22Rv1 (cell line): ENCODE data around the gene MS4A13.

Source experiments
- CTCF ChIP-seq: fragments of 450-650 bp; IDR thresholded peaks from 2 replicates; pipeline ENCODE4 v1.5.1; 2017; ENCODE audit warnings: mild to moderate bottlenecking
- ZFX ChIP-seq: fragments of 450-650 bp; IDR thresholded peaks from 2 replicates; pipeline ENCODE4 v1.6.1; 2017; ENCODE audit warnings: antibody characterized with exemption, borderline replicate concordance

GRCh38 chr11:60485987-60486386 lies 29.2 kb upstream of the MS4A13 start:
- peak; percentile 86 for TF ChIP-seq CTCF
- TF ChIP-seq ZFX = no peak
